GM12878 (cell line): ENCODE measurements around the gene PPP6C. TPM values are rescaled to one million over a fixed set of nuclear protein-coding genes. Genes with fewer than 3 reads are reported as not detected.

Source experiments
- ATAC-seq: fragments of 200-7000 bp; cut with Tn5 transposase; 3 replicates; pipeline ENCODE4 v1.9.1; 2020; ENCODE audit warnings: mild to moderate bottlenecking, moderate library complexity
- BruUV-seq: library from RNA; stranded (reverse); fragments of 400-500 nt; replicated peaks from 2 replicates; lab custom pipeline; 2021; lab: Mats Ljungman, UMichigan
- CTCF ChIA-PET: fragments of 300-600 bp; sonication (Branson Sonifier 250); formaldehyde crosslinking; extraction: SDS; loops from one replicate; lab custom pipeline; 2021; ENCODE audit warnings: inconsistent platforms; lab: Yijun Ruan, JAX
- POLR2A ChIA-PET: fragments of 350-600 bp; formaldehyde crosslinking; extraction: SDS; loops from one replicate; lab custom pipeline; 2021; ENCODE audit warnings: inconsistent platforms; lab: Charles Lee
- RAD21 ChIA-PET: fragments of 300-600 bp; sonication (Branson Sonifier 250); formaldehyde crosslinking; loops from one replicate; lab custom pipeline; 2023; ENCODE audit warnings: antibody characterized with exemption; ENCODE audit not compliant: unreplicated experiment; lab: Charles Lee
- SMC1A ChIA-PET: fragments of 300-600 bp; sonication (Branson Sonifier 250); formaldehyde crosslinking; loops from one replicate; lab custom pipeline; 2023; ENCODE audit not compliant: unreplicated experiment, uncharacterized antibody; lab: Charles Lee
- DNase-seq: peaks from one replicate; pipeline ENCODE4 v3.0.0-alpha.2; 2011; ENCODE audit warnings: low read depth, low spot score
- FAIRE-seq: peaks from 3 replicates; lab custom pipeline; 2011; peaks lifted over from hg19 to GRCh38; lab: Jason Lieb, UNC
- H2AFZ ChIP-seq: 2 replicates; pipeline ENCODE4 v1.6.0; 2011; ENCODE audit warnings: low read depth, low read length, control low read depth; ENCODE audit not compliant: control insufficient read depth
- H3K27ac ChIP-seq: 2 replicates; pipeline ENCODE4 v1.5.1; 2011; ENCODE audit warnings: control low read depth; ENCODE audit not compliant: control insufficient read depth, insufficient read depth
- H3K27me3 ChIP-seq, 2 experiments: replicated peaks in 1 of 2; 2 replicates each; pipeline versions ENCODE4 v1.6.0 to v1.6.1; 2011; ENCODE audit warnings: low read length in 1 of 2; ENCODE audit not compliant: control insufficient read depth in 2 of 2, insufficient read depth in 2 of 2
- H3K36me3 ChIP-seq, 2 experiments: 2 replicates each; pipeline ENCODE4 v1.5.1; 2011; ENCODE audit warnings: low read length in 1 of 2; ENCODE audit not compliant: control insufficient read depth in 2 of 2, insufficient read depth in 2 of 2
- H3K4me1 ChIP-seq: 2 replicates; pipeline ENCODE4 v1.6.1; 2011; ENCODE audit warnings: mild to moderate bottlenecking, low read length, moderate library complexity, mixed read lengths; ENCODE audit not compliant: control insufficient read depth, insufficient read depth
- H3K4me2 ChIP-seq: 2 replicates; pipeline ENCODE4 v1.6.0; 2011; ENCODE audit warnings: control low read depth; ENCODE audit not compliant: control insufficient read depth, insufficient read depth
- H3K4me3 ChIP-seq: fragments of 200-600 bp; sonication (generic); 2 replicates; pipeline ENCODE4 v1.5.1; 2016
- H3K79me2 ChIP-seq: 2 replicates; pipeline ENCODE4 v1.6.0; 2011; ENCODE audit warnings: low read length; ENCODE audit not compliant: control insufficient read depth, insufficient read depth
- H3K9ac ChIP-seq: 2 replicates; pipeline ENCODE4 v1.8.0; 2011; ENCODE audit warnings: low read length, control low read depth, mixed read lengths; ENCODE audit not compliant: control insufficient read depth, insufficient read depth
- H3K9me3 ChIP-seq: replicated peaks from 3 replicates; pipeline ENCODE4 v1.5.1; 2011; ENCODE audit warnings: mild to moderate bottlenecking, low read length; ENCODE audit not compliant: control insufficient read depth, insufficient read depth
- H4K20me1 ChIP-seq: 2 replicates; pipeline ENCODE4 v1.6.0; 2011; ENCODE audit not compliant: control insufficient read depth, insufficient read depth
- CHD1 ChIP-seq: IDR thresholded peaks from 2 replicates; pipeline ENCODE4 v1.6.1; 2012; ENCODE audit warnings: low read depth, low read length, improper control_type of control experiment
- HDAC2 ChIP-seq: fragments of 200-600 bp; sonication (generic); IDR thresholded peaks from 2 replicates; pipeline ENCODE4 v1.6.1; 2017
- PML ChIP-seq: IDR thresholded peaks from 2 replicates; pipeline ENCODE4 v1.6.1; 2012; ENCODE audit warnings: low read length, inconsistent platforms
- RAD21 ChIP-seq: IDR thresholded peaks from 2 replicates; pipeline ENCODE4 v1.6.1; 2011; ENCODE audit warnings: mild to moderate bottlenecking, low read depth, low read length, moderate library complexity; ENCODE audit not compliant: insufficient read depth
- SIN3A ChIP-seq: IDR thresholded peaks from 2 replicates; pipeline ENCODE4 v1.6.1; 2012; ENCODE audit warnings: low read depth, low read length, improper control_type of control experiment
- TBL1XR1 ChIP-seq: IDR thresholded peaks from 2 replicates; pipeline ENCODE4 v1.6.1; 2012; ENCODE audit warnings: low read depth, low read length, improper control_type of control experiment
- YY1 ChIP-seq: IDR thresholded peaks from 2 replicates; pipeline ENCODE4 v1.6.1; 2011; ENCODE audit warnings: low read depth, mild to moderate bottlenecking, low read length
- WGBS: methylation state at CpG from one replicate; pipeline ENCODE4 v1.1.6; 2016; ENCODE audit warnings: low lambda C conversion rate; ENCODE audit not compliant: insufficient replicate concordance, insufficient coverage; ENCODE audit errors: missing lambda C conversion rate; 5-methylcytosine and 5-hydroxymethylcytosine counted together
- in situ Hi-C: fragments of 300-500 bp; cut with MboI; formaldehyde crosslinking; loops from 9 replicates; pipeline ENCODE4 v1.14.3; 2018; ENCODE audit warnings: mixed read lengths
- intact Hi-C: fragments of 100-400 bp; cut with micrococcal nuclease; formaldehyde crosslinking; loops from one replicate; pipeline ENCODE4 v1.14.2; 2022; ENCODE audit not compliant: unreplicated experiment
- polyA plus RNA-seq, 11 experiments: library from polyadenylated mRNA; depleted of rRNA in 4 of 11; unstranded in 6 of 11; stranded (reverse) in 5 of 11; fragments of >200 nt; fragmentation: Nextera tagmentation in 4 of 11; fragmentation: Illumina TruSeq in 1 of 11; extraction: Ambion mirVana in 4 of 11; extraction: Trizol in 1 of 11; gene quantifications; 1 replicate in 1 of 11; 2 replicates in 10 of 11; pipeline versions ENCODE4 v1.2.1 to v1.2.3, GENCODE V29; 2011 to 2016; ENCODE audit warnings: inconsistent platforms in 2 of 11, missing spikeins in 2 of 11, low read depth in 1 of 11
- total RNA-seq, 4 experiments: library from RNA; depleted of rRNA in 3 of 4; stranded (reverse); fragments of >200 nt in 3 of 4; fragmentation: Illumina TruSeq in 1 of 4; extraction: Trizol in 1 of 4; gene quantifications; 2 replicates each; pipeline versions ENCODE4 v1.2.1 to v1.2.3, GENCODE V29; 2013 to 2021

PPP6C gene
- total and polyA plus RNA-seq, 10 of the 15 experiments (the other 5 are each of a cell fraction or from before 2014, with no cell fraction given), result 26.8 to 45.3 (median 37.1) TPM

DNA sequence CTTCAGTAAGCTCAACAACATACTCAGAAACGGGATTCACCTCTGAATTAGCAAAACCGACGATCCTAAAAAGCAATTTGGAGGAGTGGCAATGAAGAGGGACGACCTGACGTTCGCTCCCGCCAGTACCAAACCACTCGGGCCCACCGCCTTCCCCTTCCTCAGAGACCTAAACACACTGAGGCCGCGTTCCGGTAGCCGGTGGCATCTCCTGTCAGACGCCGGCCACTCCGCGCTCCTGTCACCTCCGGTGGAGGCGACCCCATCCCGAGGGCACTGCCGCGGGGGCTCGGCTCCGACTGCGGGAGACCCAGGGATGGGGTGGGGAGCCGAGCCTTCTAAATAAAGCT, 617 bp downstream of the PPP6C start:
- H3K9me3 ChIP-seq, result no peaks in the 10 kb centered on the region
- RAD21 ChIA-PET, result interaction anchor here (0.9 kb wide), 1 partner anchor 903 kb away, joined by 3 read pairs; no protein-coding TSS in a partner anchor
- peaks cover 4% of the 10 kb centered on the region for H3K4me1 ChIP-seq
- intact Hi-C loops, result loop anchor here (2.0 kb wide), 1 partner anchor 72 kb away; the partner anchor contains the start of gene GAPVD1
- peaks cover 50% of the 10 kb centered on the region for H3K79me2 ChIP-seq
- H3K27ac ChIP-seq, result peak overlapping the region; percentile 89
- in situ Hi-C loops, result no loop called here
- DNase-seq (no peak), FAIRE-seq (no peak), ATAC-seq (peak; percentile 58)
- CTCF ChIA-PET, result interaction anchor here (0.7 to 0.8 kb wide), 2 partner anchors 10 to 28 kb away, joined by 3 read pairs; no protein-coding TSS in a partner anchor
- peak overlapping the region; percentile 93 for H3K4me3 ChIP-seq
- peak overlapping the region; percentile 98 for H3K9ac ChIP-seq
- peak overlapping the region; percentile 77 for H3K4me2 ChIP-seq
- WGBS, result 1% methylated on average over 24 of the region's 26 CpGs
- TSS peak; percentile 88 for BruUV-seq
- peak; percentile 25; the same call in 1 of the 2 replicates for TF ChIP-seq SIN3A
- no peak for TF ChIP-seq CHD1
- TF ChIP-seq TBL1XR1, result no peak
- peaks cover 0 to 1% of the 10 kb centered on the region in 2 experiments; a peak in 1 of 4 replicates for H3K36me3 ChIP-seq
- H3K27me3 ChIP-seq, result no peaks in the 10 kb centered on the region
- POLR2A ChIA-PET, result interaction anchor here (0.5 to 0.9 kb wide), 2 partner anchors 52 to 72 kb away, joined by 3 to 8 read pairs; partner anchors contain the start of gene HSPA5
- SMC1A ChIA-PET, result interaction anchor here (0.9 kb wide), 1 partner anchor 52 kb away, joined by 3 read pairs; the partner anchor contains the start of gene HSPA5
- no peaks in the 10 kb centered on the region for H4K20me1 ChIP-seq
- H2AFZ ChIP-seq, result peak overlapping the region; percentile 88

DNA sequence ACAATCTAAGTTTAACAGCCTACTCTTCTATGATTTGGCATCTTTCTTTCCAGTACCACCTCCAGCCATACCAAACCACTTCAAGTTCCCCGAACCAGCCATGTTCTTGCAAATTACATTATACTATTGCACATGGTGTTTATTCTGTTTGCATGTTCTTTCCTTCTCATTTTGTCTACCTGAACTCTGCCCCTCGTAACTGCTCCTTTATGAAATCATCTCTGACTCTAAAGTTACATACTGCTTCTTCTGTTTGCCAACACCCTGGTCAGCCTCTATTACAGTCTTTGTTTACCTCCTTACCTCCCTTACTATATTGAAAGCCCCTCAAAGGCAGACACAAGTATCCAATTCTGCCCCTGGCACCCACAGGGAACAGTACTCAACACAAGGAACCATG, 6.0 kb downstream of the PPP6C start:
- H3K36me3 ChIP-seq, result peaks cover 0 to 1% of the 10 kb centered on the region in 2 experiments; a peak in 1 of 4 replicates
- TF ChIP-seq YY1 (no peak), HDAC2 (no peak), PML (no peak), RAD21 (no peak)
- no peak for ATAC-seq
- peaks cover 69% of the 10 kb centered on the region for H3K79me2 ChIP-seq
- ChIA-PET CTCF (no interaction called here), RAD21 (no interaction called here), SMC1A (no interaction called here), POLR2A (no interaction called here)
- H3K27ac ChIP-seq, result no peak overlapping the region
- no peak for DNase-seq
- no peak overlapping the region for H3K9ac ChIP-seq
- no peaks in the 10 kb centered on the region for H3K4me1 ChIP-seq
- H3K27me3 ChIP-seq, result no peaks in the 10 kb centered on the region
- no peak overlapping the region for H3K4me2 ChIP-seq
- H4K20me1 ChIP-seq, result no peaks in the 10 kb centered on the region
- 98% methylated on average over 2 of the region's 2 CpGs for WGBS
- in situ Hi-C loops, result no loop called here
- intact Hi-C loops, result no loop called here
- FAIRE-seq, result no peak
- no peak overlapping the region for H2AFZ ChIP-seq
- H3K4me3 ChIP-seq, result no peak overlapping the region
- no peaks in the 10 kb centered on the region for H3K9me3 ChIP-seq
- no TSS peak for BruUV-seq
